SK-N-SH treated with all-trans-retinoic acid at 6 μM for 48 hours (cell line): ENCODE data around the gene EPS8L3.

Experiments used
- BACH2 ChIP-seq: fragments of 250-450 bp; sonication (Bioruptor Pico); IDR thresholded peaks from 2 replicates; pipeline ENCODE4 v1.9.0; 2021; ENCODE audit warnings: mild to moderate bottlenecking, borderline replicate concordance
- CREB5 ChIP-seq: fragments of 250-450 bp; sonication (Bioruptor Pico); IDR thresholded peaks from 2 replicates; pipeline ENCODE4 v1.5.1; 2020; ENCODE audit warnings: low read depth, mild to moderate bottlenecking, moderate library complexity
- ISL1 ChIP-seq: fragments of 250-450 bp; sonication (Bioruptor Pico); IDR thresholded peaks from 2 replicates; pipeline ENCODE4 v2.1.2; 2022; ENCODE audit warnings: mild to moderate bottlenecking, moderate library complexity
- PATZ1 ChIP-seq: fragments of 250-450 bp; sonication (Bioruptor Pico); IDR thresholded peaks from 2 replicates; pipeline ENCODE4 v1.8.0; 2020; ENCODE audit warnings: mild to moderate bottlenecking, moderate library complexity, borderline replicate concordance
- POU6F1 ChIP-seq: fragments of 250-450 bp; sonication (Bioruptor Pico); IDR thresholded peaks from 2 replicates; pipeline ENCODE4 v1.8.0; 2021; ENCODE audit warnings: low read depth, mild to moderate bottlenecking, moderate library complexity, borderline replicate concordance
- PPARA ChIP-seq: fragments of 250-450 bp; sonication (Bioruptor Pico); IDR thresholded peaks from 2 replicates; pipeline ENCODE4 v1.5.0; 2020; ENCODE audit warnings: mild to moderate bottlenecking, borderline replicate concordance
- RARB ChIP-seq: fragments of 250-450 bp; sonication (Bioruptor Pico); IDR thresholded peaks from 2 replicates; pipeline ENCODE4 v1.8.0; 2021; ENCODE audit warnings: mild to moderate bottlenecking, moderate library complexity
- TOX ChIP-seq: fragments of 250-450 bp; sonication (Bioruptor Pico); IDR thresholded peaks from 2 replicates; pipeline ENCODE4 v1.8.0; 2021; ENCODE audit warnings: mild to moderate bottlenecking, moderate library complexity, borderline replicate concordance
- TSHZ2 ChIP-seq: fragments of 250-450 bp; sonication (Bioruptor Pico); IDR thresholded peaks from 2 replicates; pipeline ENCODE4 v1.5.0; 2020; ENCODE audit warnings: mild to moderate bottlenecking, moderate library complexity
- ZC3H10 ChIP-seq: fragments of 250-450 bp; sonication (Bioruptor Pico); IDR thresholded peaks from 2 replicates; pipeline ENCODE4 v1.5.1; 2021; ENCODE audit warnings: mild to moderate bottlenecking, moderate library complexity
- ZFP30 ChIP-seq: fragments of 450-650 bp; formaldehyde crosslinking; IDR thresholded peaks from 2 replicates; pipeline ENCODE4 v1.5.0; 2022; ENCODE audit warnings: mild to moderate bottlenecking, moderate library complexity

- TF ChIP-seq POU6F1 (no peak), PATZ1 (CRISPR knock-in tag) (no peak), RARB (CRISPR knock-in tag) (no peak), ZC3H10 (no peak), ZFP30 (CRISPR knock-in tag) (no peak), CREB5 (CRISPR knock-in tag) (no peak), ISL1 (no peak), PPARA (CRISPR knock-in tag) (no peak), TOX (CRISPR knock-in tag) (no peak), BACH2 (CRISPR knock-in tag) (no peak), TSHZ2 (CRISPR knock-in tag) (no peak)
These were observed 27.2 kb upstream of the EPS8L3 start for GRCh38 chr1:109790735-109791494.
